Adipose tissue (tissue), 3 donors: ENCODE data around the gene DNASE2. TPM values are rescaled to one million over a fixed set of nuclear protein-coding genes. Genes with fewer than 3 reads are reported as not detected.
"Not testable (repeated sequence)": the region's sequence is repeated elsewhere in the genome, so short reads cannot be mapped to it uniquely, and the experiment has no call there.

Experiments used
- H3K27ac ChIP-seq: one replicate; pipeline ENCODE4 v1.5.1; 2013; ENCODE audit warnings: low read depth, low read length
- WGBS, 3 donors: extraction: QIAGEN DNeasy Blood & Tissue Kit; methylation state at CpG; one replicate each; pipeline ENCODE4 v1.1.7; 2013; 5-methylcytosine and 5-hydroxymethylcytosine counted together
- polyA plus RNA-seq, 3 donors: library from polyadenylated mRNA; stranded (reverse); fragments of 200-250 nt; gene quantifications; one replicate each; pipeline ENCODE4 v1.2.3, GENCODE V29; 2013
- donor health status: healthy with polysubstance abuse.
- donor health status: Bipolar disorder and iron deficiency.
- donor health status: healthy.

Gene DNASE2, protein sequence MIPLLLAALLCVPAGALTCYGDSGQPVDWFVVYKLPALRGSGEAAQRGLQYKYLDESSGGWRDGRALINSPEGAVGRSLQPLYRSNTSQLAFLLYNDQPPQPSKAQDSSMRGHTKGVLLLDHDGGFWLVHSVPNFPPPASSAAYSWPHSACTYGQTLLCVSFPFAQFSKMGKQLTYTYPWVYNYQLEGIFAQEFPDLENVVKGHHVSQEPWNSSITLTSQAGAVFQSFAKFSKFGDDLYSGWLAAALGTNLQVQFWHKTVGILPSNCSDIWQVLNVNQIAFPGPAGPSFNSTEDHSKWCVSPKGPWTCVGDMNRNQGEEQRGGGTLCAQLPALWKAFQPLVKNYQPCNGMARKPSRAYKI
- 10 to 100 TPM; 15.6 to 29.0 (median 28.1) TPM for polyA plus RNA-seq

DNA sequence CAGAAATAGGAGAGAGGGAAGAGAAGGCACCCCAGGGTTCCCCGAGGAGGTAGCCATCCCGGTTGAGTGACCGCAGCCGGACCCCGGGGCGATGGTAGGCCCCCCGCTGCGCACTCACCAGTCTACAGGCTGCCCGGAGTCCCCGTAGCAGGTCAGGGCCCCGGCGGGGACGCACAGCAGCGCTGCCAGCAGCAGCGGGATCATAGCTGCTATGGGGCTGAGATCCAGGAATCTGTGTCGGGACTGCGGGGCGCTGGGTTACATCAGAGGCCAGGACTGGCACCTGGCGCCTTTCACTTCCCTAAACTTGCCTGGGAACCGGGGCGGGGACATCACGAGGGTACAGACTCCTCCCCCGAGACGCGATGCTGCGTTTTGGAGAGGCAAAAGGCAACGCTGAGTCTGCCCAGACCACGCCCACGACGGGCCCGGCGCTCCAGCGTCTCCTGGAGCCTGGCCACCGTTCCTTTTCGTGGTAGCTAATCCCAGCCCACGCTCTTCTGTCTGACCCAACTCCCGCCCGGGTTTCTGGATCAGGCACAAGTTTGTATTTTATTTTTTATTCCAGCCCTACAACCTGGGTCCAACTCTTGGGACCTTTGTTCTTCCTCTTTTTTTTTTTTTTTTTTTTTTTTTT is at the start of gene DNASE2:
Gene DNASE2, minus strand, starts transcription at position 278 of the 637 bp plus-strand sequence. Its CDS starts 74 bp downstream, at position 204.
- 0% methylated on average over 34 to 38 of the region's 38 CpGs for WGBS, 3 donors
- no peak within 1 kb of the TSS for H3K27ac ChIP-seq

- no peak overlapping the region for H3K27ac ChIP-seq
- WGBS, 3 donors = 87 to 91% (median 88%) methylated on average over 18 to 19 of the region's 19 CpGs
Observed at GRCh38 chr19:12930002-12930645, 48.9 kb upstream of the DNASE2 start.

GRCh38 chr19:12924621-12925310 is 43.5 kb upstream of the DNASE2 start:
- 95 to 98% (median 96%) methylated on average over 29 of the region's 29 CpGs for WGBS, 3 donors
- H3K27ac ChIP-seq = no peak overlapping the region

DNA sequence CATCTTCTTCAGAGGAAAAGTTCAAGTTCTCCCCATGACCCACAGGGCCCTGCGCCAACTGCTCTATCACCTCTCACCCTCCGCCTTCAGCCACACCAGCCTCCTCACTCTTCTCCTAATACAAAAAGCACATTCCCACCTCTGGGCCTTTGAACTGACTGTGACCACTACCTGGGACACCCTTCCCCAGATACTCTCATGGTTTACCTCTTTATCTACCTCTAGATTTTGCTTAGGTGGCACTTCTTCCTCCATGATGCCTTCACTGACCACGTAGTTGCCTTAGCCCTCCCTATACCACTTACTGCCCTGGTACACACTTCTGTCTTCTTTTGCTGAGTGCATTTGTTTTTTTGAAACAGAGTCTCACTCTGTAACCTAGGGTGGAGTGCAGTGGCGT is 41.7 kb upstream of the DNASE2 start:
- H3K27ac ChIP-seq = no peak overlapping the region
- 91 to 99% (median 94%) methylated on average over 4 of the region's 4 CpGs for WGBS, 3 donors

GRCh38 chr19:12921047-12921446 is 39.8 kb upstream of the DNASE2 start:
- 54 to 65% (median 62%) methylated on average over 3 of the region's 3 CpGs for WGBS, 3 donors
- no peak overlapping the region for H3K27ac ChIP-seq

DNA sequence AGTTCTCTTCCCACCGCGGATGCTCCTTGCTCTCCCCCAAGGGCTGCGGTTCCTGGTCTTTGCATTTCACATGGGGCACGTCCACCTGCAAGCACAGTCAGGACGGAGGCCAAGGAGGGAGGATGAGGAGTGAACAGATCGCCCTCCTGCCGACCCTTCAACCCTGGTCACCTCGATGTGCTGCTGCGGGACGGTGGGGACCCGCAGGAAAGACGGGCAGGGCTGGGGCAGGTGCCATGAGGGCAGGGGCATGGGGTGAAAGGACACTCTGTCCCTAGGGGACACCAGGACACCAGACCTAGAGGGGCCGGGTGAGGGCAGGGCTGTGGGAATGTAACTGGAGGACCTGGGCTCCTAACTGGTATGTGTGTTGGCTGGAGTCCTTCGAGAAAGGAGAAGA is 37.0 kb upstream of the DNASE2 start:
- no peak overlapping the region for H3K27ac ChIP-seq
- WGBS, 3 donors = 92 to 95% (median 95%) methylated on average over 14 of the region's 14 CpGs

DNA sequence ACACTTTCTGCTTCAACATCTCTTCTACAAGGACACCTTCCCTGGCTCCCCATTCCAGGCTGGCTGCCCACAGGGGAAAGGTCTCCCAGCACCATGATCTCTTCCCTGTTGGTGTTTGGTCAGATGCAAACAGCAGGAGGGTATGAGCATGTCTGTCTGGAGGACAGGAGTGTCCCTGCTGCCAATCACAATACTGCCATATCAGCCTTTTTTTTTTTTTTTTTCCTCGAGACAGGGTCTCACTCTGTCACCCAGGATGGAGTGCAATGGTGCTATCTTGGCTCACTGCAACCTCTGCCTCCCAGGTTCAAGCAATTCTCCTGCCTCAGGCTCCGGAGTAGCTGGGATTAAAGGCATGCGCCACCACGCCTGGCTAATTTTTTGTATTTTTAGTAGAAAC is 34.6 kb upstream of the DNASE2 start:
- WGBS, 3 donors = 89 to 97% (median 89%) methylated on average over 4 of the region's 4 CpGs
- not testable (repeated sequence) for H3K27ac ChIP-seq

DNA sequence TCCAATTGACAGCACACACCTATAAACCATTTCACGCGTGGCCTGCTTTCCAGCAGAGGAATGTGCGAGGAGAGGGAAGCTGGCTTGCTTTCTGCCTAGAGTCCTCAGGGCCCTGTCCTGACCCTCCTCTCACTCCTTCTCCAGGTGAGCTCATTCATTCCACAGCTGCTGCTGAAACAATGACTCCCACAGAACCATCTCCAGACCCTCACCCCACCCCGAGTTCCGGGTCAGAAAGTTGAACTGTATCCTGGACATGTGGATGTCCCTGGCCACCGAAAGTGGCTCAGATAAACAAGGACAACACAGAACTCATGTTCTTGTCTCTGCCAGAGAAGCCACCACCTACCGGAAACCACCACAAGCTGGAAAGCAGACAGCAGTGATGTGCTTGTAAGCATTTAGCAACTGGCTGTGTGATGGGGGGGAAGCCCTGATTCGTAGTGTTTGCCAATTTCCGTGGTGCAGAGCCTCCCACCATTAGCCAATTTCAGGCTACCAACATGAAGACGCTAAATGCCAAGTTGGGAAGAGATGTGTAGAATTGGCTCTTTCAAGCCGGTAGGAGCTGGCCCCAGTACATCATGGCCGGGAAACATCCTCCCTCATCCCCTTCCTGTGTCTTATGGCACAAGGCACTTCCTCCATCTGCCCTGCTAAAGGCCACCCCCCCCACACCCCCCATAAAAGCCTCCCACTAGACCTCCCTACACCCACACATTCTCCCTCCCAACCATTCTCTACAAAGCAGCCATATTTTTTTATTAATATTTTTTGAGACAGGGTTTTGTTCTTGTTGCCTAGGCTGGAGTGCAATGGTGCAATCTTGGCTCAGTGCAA is 32.8 kb upstream of the DNASE2 start:
- no peak overlapping the region for H3K27ac ChIP-seq
- WGBS, 3 donors = 34 to 70% (median 38%) methylated on average over 12 of the region's 12 CpGs

DNA sequence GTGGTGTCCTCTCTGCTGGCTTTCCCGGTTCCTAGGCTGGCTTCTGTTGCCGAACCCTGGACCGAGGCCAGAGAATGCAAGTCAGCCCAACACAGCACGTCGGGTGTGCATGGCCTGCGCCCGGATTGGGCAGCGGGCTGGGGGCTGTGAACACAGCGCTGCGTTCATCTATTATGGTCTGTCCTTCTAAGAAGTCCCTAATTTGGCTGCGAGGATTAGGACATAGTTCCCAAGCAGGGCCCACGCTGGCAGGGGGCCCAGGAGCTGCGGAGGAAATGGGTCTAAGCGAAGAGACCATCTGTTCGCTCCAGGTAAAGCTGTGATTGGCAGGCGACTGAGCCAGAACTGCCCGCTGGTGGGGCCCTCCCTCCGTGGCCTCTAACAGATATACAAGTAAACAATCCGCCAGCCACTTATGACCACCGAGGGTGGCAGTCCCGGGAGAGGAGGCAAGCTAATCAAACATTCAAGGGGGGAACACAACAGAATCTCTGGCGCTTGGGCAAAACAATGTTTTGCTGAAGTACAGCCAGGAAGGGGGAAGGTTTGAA is 31.8 kb upstream of the DNASE2 start:
- 3 to 9% (median 6%) methylated on average over 22 of the region's 22 CpGs for WGBS, 3 donors
- H3K27ac ChIP-seq = peak overlapping the region; percentile 42

DNA sequence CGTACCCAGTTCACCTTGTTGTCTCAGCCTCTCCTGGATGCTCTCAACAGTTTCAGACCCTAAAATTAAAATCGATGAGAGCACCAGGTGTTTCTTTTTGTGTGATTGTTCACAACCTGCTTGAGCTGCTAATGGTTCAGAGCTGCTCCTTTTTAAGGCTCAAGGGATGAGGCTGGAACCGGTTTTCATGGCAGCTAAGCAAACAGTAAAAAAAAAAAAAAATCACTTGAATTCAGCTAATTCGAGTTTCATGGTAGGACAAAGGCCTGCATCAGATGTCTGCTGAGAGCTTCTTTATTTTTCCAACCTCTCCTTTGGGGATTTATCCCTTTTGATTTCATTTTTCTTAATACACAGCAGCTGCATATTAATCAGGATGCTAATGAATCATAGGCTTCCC is 31.3 kb upstream of the DNASE2 start:
- WGBS, 3 donors = 36 to 51% (median 50%) methylated on average over 4 of the region's 4 CpGs
- H3K27ac ChIP-seq = no peak overlapping the region

DNA sequence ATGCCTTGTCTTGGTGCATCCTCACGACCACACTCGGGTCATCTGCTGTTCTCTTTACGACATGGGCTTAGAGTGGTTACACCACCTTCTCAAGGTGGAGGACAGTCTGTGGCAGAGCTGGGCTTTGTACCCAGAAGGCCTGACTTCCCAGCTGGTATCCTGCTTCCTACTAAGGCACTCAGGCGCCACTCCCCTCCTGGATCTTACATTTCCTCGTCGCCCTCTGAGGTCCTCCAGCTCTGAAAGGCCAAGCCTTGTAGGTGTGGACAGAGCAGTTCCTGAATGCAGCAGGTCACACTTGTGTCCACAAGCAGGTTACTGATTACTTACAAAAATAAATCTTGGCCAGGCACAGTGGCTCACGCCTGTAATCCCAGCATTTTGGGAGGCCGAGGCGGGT is 25.9 kb upstream of the DNASE2 start:
- H3K27ac ChIP-seq = no peak overlapping the region
- WGBS, 3 donors = 77 to 89% (median 88%) methylated on average over 9 of the region's 9 CpGs

- no peak overlapping the region for H3K27ac ChIP-seq
- WGBS, 3 donors = 88 to 93% (median 93%) methylated on average over 10 of the region's 10 CpGs
Observed at GRCh38 chr19:12899891-12900518, 18.8 kb upstream of the DNASE2 start.

- WGBS, 3 donors = 93 to 97% (median 96%) methylated on average over 14 to 17 of the region's 17 CpGs
Observed at GRCh38 chr19:12896460-12896859, 15.2 kb upstream of the DNASE2 start.

GRCh38 chr19:12893582-12893981 is 12.3 kb upstream of the DNASE2 start:
- no peak overlapping the region for H3K27ac ChIP-seq
- WGBS, 3 donors = 91 to 96% (median 95%) methylated on average over 5 of the region's 5 CpGs

More at GRCh38 chr19:12896460-12896859, 15.2 kb upstream of the DNASE2 start:
- no peak overlapping the region for H3K27ac ChIP-seq

DNA sequence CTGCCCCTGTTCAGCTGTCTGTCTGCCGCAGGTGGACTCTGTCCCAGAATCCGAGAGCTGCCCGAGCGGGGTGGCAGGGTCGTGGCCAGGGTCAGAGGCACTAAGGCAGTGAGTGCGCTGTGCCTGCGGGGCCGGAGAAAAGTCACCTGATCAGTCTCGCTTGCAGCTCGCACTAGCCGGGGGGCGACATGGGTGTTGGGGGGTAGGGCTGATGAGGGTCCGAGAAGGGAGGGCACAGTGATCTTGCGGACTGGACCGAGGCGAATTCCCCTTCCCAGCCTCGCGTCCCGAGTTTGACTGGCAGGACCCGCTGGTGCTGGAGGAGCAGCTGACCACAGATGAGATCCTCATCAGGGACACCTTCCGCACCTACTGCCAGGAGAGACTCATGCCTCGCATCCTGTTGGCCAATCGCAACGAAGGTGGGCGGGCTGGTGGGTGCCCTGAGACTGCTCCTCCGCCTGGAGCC is 10.3 kb upstream of the DNASE2 start:
- WGBS, 3 donors = 5 to 8% (median 7%) methylated on average over 19 to 26 of the region's 26 CpGs
- no peak overlapping the region for H3K27ac ChIP-seq

DNA sequence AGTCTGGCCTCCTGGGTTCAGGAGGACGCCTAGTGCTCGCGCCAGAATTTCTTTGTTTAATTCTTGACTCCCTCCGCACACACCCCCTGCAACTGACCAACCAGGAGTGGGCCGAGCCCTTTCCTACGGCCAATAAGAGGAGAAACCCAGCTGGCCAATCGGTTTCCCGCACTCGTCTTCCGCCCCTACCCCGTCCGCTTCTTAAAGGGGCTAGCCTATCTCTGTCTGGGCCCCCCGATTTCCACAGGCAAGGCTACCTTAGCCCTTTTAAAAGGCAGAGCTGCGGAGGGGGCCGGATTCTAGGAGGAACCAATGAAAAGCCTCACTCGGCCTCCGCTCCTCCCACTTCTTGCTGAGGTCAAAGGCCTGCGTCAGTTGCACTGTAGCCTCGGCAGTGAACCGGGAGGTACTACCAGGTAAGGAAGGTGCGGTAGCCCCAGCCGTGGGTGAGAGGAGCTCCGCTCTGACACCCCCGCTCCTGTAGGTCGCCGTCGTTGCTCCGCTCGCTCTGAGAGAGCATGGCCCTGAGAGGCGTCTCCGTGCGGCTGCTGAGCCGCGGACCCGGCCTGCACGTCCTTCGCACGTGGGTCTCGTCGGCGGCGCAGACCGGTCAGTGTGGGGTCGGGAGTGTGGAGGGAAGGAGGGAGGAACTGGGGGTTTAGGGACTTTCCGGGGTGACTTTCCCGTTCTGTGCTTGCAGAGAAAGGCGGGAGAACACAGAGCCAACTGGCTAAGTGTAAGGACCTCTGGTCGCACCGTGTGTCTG is 9.7 kb upstream of the DNASE2 start, which contains the start of gene GCDH:
Gene GCDH, plus strand, starts transcription at position 374 of the 766 bp plus-strand sequence. Its CDS starts 145 bp downstream, at position 519.
- no peak within 1 kb of the TSS for H3K27ac ChIP-seq
- WGBS, 3 donors = 0% methylated on average over 49 of the region's 49 CpGs
